ENCODE data around the gene TSSK1B. TPM values are rescaled to one million over a fixed set of nuclear protein-coding genes. Genes with fewer than 3 reads are reported as not detected.

The TSSK1B gene
- total RNA-seq, 1 experiment from 2014 or later, result not detected

GRCh38 chr5:113450462-113450861 is 15.7 kb upstream of the TSSK1B start:
- intact Hi-C loops (cut with micrococcal nuclease), result no loop called here
- ChIA-PET POLR2A (no interaction called here), CTCF (no interaction called here), RAD21 (ENCODE audit: low non-redundant PET in 1 of 2, low total read pairs in 2 of 2, uncharacterized antibody in 2 of 2, unreplicated experiment in 2 of 2) (interaction anchor here in 1 of 2 experiments (0.7 kb wide), 1 partner anchor 63 kb away, joined by 3 read pairs; the partner anchor contains the start of gene YTHDC2)
- no TSS peak for BruUV-seq (replicated peaks)
- no peak overlapping the region for H3K4me2 ChIP-seq (ENCODE audit: low read length)
- H3K9ac ChIP-seq (ENCODE audit: low read length), result no peak overlapping the region
- H3K4me1 ChIP-seq (ENCODE audit: control insufficient read depth in 1 of 2, insufficient read depth in 2 of 2, low read length in 2 of 2), result no peaks in the 10 kb centered on the region
- no peaks in the 10 kb centered on the region for H3K36me3 ChIP-seq (ENCODE audit: control insufficient read depth in 1 of 2, insufficient read depth in 2 of 2, low read length in 2 of 2)
- no peaks in the 10 kb centered on the region for H3K27me3 ChIP-seq (ENCODE audit: insufficient read depth, low read length)
- H3K9me3 ChIP-seq (ENCODE audit: control insufficient read depth in 1 of 2, insufficient read depth in 1 of 2, low read depth in 1 of 2, low read length in 2 of 2), result no peaks in the 10 kb centered on the region
- no peak for ATAC-seq
- no peaks in the 10 kb centered on the region for H4K20me1 ChIP-seq (ENCODE audit: insufficient read depth)
- no peaks in the 10 kb centered on the region for H3K79me2 ChIP-seq (ENCODE audit: insufficient read depth, low read length)
- H2AFZ ChIP-seq (ENCODE audit: low read depth, low read length, poor library complexity, severe bottlenecking), result no peak overlapping the region
- DNase-seq (ENCODE audit: low read depth, low spot score), result no peak
- TF ChIP-seq SRF (IDR thresholded peaks at IDR 0.05; ENCODE audit: low read depth), result no peak
- no peak for TF ChIP-seq JUND (IDR thresholded peaks at IDR 0.05)
- H3K9me2 ChIP-seq (ENCODE audit: insufficient read depth), result no peaks in the 10 kb centered on the region
- no peak overlapping the region for H3K27ac ChIP-seq (ENCODE audit: low read depth, low read length)
- no peak overlapping the region for H3K4me3 ChIP-seq (replicated peaks in 1 of 2; ENCODE audit: low read depth in 1 of 2, low read length in 2 of 2)

- ChIA-PET CTCF (no interaction called here), POLR2A (no interaction called here), RAD21 (ENCODE audit: low non-redundant PET in 1 of 2, low total read pairs in 2 of 2, uncharacterized antibody in 2 of 2, unreplicated experiment in 2 of 2) (no interaction called here)
- H3K4me3 ChIP-seq (replicated peaks in 1 of 2; ENCODE audit: low read depth in 1 of 2, low read length in 2 of 2), result no peak overlapping the region
- no peaks in the 10 kb centered on the region for H3K36me3 ChIP-seq (ENCODE audit: control insufficient read depth in 1 of 2, insufficient read depth in 2 of 2, low read length in 2 of 2)
- no peaks in the 10 kb centered on the region for H3K27me3 ChIP-seq (ENCODE audit: insufficient read depth, low read length)
- DNase-seq (ENCODE audit: low read depth, low spot score), result no peak
- H3K4me2 ChIP-seq (ENCODE audit: low read length), result no peak overlapping the region
- H3K27ac ChIP-seq (ENCODE audit: low read depth, low read length), result no peak overlapping the region
- H3K9ac ChIP-seq (ENCODE audit: low read length), result no peak overlapping the region
- TF ChIP-seq YY1 (IDR thresholded peaks at IDR 0.05; ENCODE audit: extremely low read depth, insufficient replicate concordance, low read depth, low read length), result no peak
- no peak for TF ChIP-seq EZH2 (IDR thresholded peaks at IDR 0.05)
- no peak for TF ChIP-seq EGR1 (IDR thresholded peaks at IDR 0.05; ENCODE audit: low read depth)
- TF ChIP-seq TCF7L2 (IDR thresholded peaks at IDR 0.05; ENCODE audit: borderline replicate concordance, extremely low read depth, insufficient read depth, insufficient read length), result no peak
- no peak for TF ChIP-seq ELF1 (IDR thresholded peaks at IDR 0.05; ENCODE audit: borderline replicate concordance, low read depth)
- TF ChIP-seq SP1 (IDR thresholded peaks at IDR 0.05; ENCODE audit: low read depth), result no peak
- no peak for TF ChIP-seq RAD21 (IDR thresholded peaks at IDR 0.05; ENCODE audit: low read depth)
- no peak for TF ChIP-seq POLR2AphosphoS5 (IDR thresholded peaks at IDR 0.05; ENCODE audit: low read depth, low read length)
- TF ChIP-seq FOSL1 (IDR thresholded peaks at IDR 0.05; ENCODE audit: low read depth), result no peak
- TF ChIP-seq CEBPB (IDR thresholded peaks at IDR 0.05; ENCODE audit: low read depth), result no peak
- no peak for ATAC-seq
- H3K9me3 ChIP-seq (ENCODE audit: control insufficient read depth in 1 of 2, insufficient read depth in 1 of 2, low read depth in 1 of 2, low read length in 2 of 2), result no peaks in the 10 kb centered on the region
- BruUV-seq (replicated peaks), result no TSS peak
- H3K4me1 ChIP-seq (ENCODE audit: control insufficient read depth in 1 of 2, insufficient read depth in 2 of 2, low read length in 2 of 2), result no peaks in the 10 kb centered on the region
- H3K9me2 ChIP-seq (ENCODE audit: insufficient read depth), result no peaks in the 10 kb centered on the region
- H3K79me2 ChIP-seq (ENCODE audit: insufficient read depth, low read length), result no peaks in the 10 kb centered on the region
- intact Hi-C loops (cut with micrococcal nuclease), result no loop called here
- no peak overlapping the region for H2AFZ ChIP-seq (ENCODE audit: low read depth, low read length, poor library complexity, severe bottlenecking)
- H4K20me1 ChIP-seq (ENCODE audit: insufficient read depth), result no peaks in the 10 kb centered on the region
These were observed 13.5 kb upstream of the TSSK1B start for GRCh38 chr5:113448252-113448651.

All from HCT116 (cell line).